Measurements from ENCODE around the gene CHMP5.

DNA sequence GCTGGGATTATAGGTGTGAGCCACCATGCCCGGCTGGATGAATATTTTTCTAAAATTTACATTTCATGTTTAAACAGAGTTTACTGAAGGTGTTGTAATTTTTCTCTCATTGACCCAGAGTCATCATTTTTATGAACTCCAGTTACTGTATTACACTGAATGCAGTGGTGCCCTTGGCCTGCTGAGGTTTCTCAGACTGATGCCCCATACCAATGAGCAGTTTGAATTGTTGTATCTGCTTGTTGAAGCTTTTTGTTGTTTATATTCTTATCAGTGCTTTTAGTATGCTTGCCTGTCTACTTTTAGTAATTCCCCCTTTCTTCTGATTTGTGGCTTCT, 55.4 kb downstream of the CHMP5 start:
- TF ChIP-seq, protein P1, sequence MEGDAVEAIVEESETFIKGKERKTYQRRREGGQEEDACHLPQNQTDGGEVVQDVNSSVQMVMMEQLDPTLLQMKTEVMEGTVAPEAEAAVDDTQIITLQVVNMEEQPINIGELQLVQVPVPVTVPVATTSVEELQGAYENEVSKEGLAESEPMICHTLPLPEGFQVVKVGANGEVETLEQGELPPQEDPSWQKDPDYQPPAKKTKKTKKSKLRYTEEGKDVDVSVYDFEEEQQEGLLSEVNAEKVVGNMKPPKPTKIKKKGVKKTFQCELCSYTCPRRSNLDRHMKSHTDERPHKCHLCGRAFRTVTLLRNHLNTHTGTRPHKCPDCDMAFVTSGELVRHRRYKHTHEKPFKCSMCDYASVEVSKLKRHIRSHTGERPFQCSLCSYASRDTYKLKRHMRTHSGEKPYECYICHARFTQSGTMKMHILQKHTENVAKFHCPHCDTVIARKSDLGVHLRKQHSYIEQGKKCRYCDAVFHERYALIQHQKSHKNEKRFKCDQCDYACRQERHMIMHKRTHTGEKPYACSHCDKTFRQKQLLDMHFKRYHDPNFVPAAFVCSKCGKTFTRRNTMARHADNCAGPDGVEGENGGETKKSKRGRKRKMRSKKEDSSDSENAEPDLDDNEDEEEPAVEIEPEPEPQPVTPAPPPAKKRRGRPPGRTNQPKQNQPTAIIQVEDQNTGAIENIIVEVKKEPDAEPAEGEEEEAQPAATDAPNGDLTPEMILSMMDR (conservative IDR thresholded peaks at IDR 0.05; ENCODE audit: low read length): no peak
- TF ChIP-seq EZH2phosphoT487 (IDR thresholded peaks at IDR 0.05; ENCODE audit: borderline replicate concordance, low read depth, low read length): no peak
